WTC11 (cell line): ENCODE measurements around the gene NIPA2.

Experiments used
- TF ChIP-seq, protein P1 (sequence below): sonication (generic); formaldehyde crosslinking; IDR thresholded peaks from 2 replicates; pipeline ENCODE4 v1.8.0; 2022; ENCODE audit warnings: missing genetic modification reagents
- TF ChIP-seq, protein P2 (sequence below): fragments of 200-600 bp; IDR thresholded peaks from 2 replicates; pipeline ENCODE4 v1.8.0; 2022; ENCODE audit warnings: antibody characterized with exemption

DNA sequence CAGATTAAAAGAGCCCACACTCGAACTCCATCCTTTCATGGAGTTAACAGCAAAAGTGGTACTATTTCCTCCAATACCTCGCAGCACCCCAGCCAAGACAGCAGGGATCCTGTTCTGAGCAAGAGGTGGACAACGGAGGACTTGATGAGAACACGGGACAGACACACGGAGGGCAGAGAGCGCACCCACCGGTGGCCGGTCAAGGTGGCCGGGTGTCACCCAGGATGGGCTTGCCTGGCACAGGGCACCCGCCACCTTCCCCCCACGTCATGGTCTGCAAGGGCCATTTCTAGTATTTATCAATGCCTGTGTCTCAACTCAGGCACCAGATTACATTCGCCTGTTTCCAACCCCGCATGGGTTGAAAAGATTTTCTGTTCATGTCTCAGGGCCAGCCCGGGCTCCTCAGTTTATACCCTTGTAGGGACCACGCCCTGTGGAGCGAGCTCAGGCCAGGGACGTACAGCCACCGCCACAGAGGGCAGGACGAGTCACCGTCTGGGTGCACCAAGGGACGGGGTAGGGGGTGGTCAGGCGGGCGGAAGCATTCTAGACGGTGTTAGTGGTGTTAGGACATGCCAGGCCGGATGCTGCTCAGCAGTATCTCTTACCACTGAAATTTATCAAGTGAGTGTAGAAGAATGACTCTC, 77.5 kb downstream of the NIPA2 start:
- TF ChIP-seq, protein P1, sequence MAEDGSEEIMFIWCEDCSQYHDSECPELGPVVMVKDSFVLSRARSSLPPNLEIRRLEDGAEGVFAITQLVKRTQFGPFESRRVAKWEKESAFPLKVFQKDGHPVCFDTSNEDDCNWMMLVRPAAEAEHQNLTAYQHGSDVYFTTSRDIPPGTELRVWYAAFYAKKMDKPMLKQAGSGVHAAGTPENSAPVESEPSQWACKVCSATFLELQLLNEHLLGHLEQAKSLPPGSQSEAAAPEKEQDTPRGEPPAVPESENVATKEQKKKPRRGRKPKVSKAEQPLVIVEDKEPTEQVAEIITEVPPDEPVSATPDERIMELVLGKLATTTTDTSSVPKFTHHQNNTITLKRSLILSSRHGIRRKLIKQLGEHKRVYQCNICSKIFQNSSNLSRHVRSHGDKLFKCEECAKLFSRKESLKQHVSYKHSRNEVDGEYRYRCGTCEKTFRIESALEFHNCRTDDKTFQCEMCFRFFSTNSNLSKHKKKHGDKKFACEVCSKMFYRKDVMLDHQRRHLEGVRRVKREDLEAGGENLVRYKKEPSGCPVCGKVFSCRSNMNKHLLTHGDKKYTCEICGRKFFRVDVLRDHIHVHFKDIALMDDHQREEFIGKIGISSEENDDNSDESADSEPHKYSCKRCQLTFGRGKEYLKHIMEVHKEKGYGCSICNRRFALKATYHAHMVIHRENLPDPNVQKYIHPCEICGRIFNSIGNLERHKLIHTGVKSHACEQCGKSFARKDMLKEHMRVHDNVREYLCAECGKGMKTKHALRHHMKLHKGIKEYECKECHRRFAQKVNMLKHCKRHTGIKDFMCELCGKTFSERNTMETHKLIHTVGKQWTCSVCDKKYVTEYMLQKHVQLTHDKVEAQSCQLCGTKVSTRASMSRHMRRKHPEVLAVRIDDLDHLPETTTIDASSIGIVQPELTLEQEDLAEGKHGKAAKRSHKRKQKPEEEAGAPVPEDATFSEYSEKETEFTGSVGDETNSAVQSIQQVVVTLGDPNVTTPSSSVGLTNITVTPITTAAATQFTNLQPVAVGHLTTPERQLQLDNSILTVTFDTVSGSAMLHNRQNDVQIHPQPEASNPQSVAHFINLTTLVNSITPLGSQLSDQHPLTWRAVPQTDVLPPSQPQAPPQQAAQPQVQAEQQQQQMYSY: no peak
- TF ChIP-seq, protein P2, sequence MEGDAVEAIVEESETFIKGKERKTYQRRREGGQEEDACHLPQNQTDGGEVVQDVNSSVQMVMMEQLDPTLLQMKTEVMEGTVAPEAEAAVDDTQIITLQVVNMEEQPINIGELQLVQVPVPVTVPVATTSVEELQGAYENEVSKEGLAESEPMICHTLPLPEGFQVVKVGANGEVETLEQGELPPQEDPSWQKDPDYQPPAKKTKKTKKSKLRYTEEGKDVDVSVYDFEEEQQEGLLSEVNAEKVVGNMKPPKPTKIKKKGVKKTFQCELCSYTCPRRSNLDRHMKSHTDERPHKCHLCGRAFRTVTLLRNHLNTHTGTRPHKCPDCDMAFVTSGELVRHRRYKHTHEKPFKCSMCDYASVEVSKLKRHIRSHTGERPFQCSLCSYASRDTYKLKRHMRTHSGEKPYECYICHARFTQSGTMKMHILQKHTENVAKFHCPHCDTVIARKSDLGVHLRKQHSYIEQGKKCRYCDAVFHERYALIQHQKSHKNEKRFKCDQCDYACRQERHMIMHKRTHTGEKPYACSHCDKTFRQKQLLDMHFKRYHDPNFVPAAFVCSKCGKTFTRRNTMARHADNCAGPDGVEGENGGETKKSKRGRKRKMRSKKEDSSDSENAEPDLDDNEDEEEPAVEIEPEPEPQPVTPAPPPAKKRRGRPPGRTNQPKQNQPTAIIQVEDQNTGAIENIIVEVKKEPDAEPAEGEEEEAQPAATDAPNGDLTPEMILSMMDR: no peak
